ENCODE data around the gene CEPT1. TPM values are rescaled to one million over a fixed set of nuclear protein-coding genes. Genes with fewer than 3 reads are reported as not detected.

Gene CEPT1
- total RNA-seq, 4 donors from 2014 or later = 32.2 to 53.8 (median 51.7) TPM

DNA sequence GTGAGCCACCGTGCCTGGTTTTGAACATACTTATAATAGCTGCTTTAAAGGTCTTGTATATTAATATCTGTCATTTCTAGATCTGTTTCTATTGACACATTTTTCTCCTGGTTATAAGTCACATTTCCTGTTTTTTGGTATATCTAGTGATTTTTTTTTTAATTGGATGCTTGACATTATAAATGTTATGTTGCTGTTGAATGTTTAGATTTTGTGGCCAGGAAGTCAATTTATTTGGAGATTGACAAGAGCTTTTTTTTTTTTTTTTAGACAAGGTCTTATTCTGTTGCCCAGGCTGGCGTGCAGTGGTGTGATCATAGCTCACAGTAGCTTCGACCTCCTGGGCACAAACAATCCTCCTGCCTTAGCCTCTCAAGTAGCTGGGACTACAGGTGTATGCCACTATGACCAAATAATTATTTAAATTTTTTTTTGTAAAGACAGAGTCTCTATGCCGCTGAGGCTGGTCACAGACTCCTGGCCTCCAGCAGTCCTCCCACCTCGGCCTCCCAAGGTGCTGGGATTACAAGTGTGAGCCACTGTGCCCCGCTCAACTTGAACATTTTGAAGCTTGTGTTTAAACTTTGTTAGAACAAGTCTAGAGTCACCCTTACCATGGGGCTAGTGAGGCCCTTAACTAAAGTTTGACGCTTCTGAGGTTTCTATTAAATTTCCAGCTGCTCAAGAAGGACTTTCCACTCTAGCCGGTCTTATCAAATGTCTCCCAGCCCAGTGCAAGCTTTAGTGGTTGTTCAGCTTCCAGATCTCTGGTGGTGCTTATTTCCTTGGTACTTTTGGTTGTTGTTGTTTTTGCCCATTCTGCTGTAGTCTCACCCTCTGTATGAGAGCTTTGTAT, 78.9 kb downstream of the CEPT1 start:
- H3K27me3 ChIP-seq = no peaks in the 10 kb centered on the region
- H3K9me3 ChIP-seq = no peaks in the 10 kb centered on the region
- intact Hi-C loops (cut with DNase I) = no loop called here
- H3K27ac ChIP-seq = peak overlapping the region in 1 of 3 donors; percentile 12
- no peak for DNase-seq
- no peak overlapping the region for H3K4me3 ChIP-seq (replicated peaks in 1 of 3)
- H3K4me1 ChIP-seq = peaks cover 8 to 21% of the 10 kb centered on the region in 2 donors
- TF ChIP-seq CTCF (IDR thresholded peaks at IDR 0.05) (no peak), POLR2A (IDR thresholded peaks at IDR 0.05) (no peak)
- H3K36me3 ChIP-seq = no peaks in the 10 kb centered on the region
- WGBS, 2 donors = 81 to 82% methylated on average over 8 of the region's 8 CpGs

- H3K9me3 ChIP-seq = no peaks in the 10 kb centered on the region
- WGBS, 2 donors = 43 to 49% methylated on average over 5 of the region's 5 CpGs
- intact Hi-C loops (cut with DNase I) = loop anchor here (5.0 kb wide), 2 partner anchors 113 to 183 kb away; no protein-coding TSS in a partner anchor
- H3K4me1 ChIP-seq = peaks cover 8 to 21% of the 10 kb centered on the region in 2 donors
- TF ChIP-seq CTCF (IDR thresholded peaks at IDR 0.05) = no peak
- no peak for TF ChIP-seq POLR2A (IDR thresholded peaks at IDR 0.05)
- H3K27ac ChIP-seq = peak overlapping the region in 1 of 3 donors; percentile 12
- H3K36me3 ChIP-seq = no peaks in the 10 kb centered on the region
- H3K4me3 ChIP-seq (replicated peaks in 1 of 3) = no peak overlapping the region
- no peaks in the 10 kb centered on the region for H3K27me3 ChIP-seq
- no peak for DNase-seq
These were observed 79.7 kb downstream of the CEPT1 start for GRCh38 chr1:111219557-111220286.

GRCh38 chr1:111220302-111220890, 80.4 kb downstream of the CEPT1 start:
- Histone ChIP-seq H3K4me3 (replicated peaks in 1 of 3) (no peak overlapping the region), H3K27me3 (no peaks in the 10 kb centered on the region), H3K9me3 (no peaks in the 10 kb centered on the region), H3K36me3 (no peaks in the 10 kb centered on the region), H3K4me1 (peaks cover 11 to 18% of the 10 kb centered on the region in 2 donors), H3K27ac (no peak overlapping the region)
- WGBS, 2 donors = 85 to 92% methylated on average over 6 of the region's 6 CpGs
- TF ChIP-seq POLR2A (IDR thresholded peaks at IDR 0.05) = no peak
- TF ChIP-seq CTCF (IDR thresholded peaks at IDR 0.05) = no peak
- no peak for DNase-seq
- intact Hi-C loops (cut with DNase I) = loop anchor here (5.0 kb wide), 2 partner anchors 112 to 182 kb away; no protein-coding TSS in a partner anchor

GRCh38 chr1:111221276-111221632, 81.2 kb downstream of the CEPT1 start:
- TF ChIP-seq POLR2A (IDR thresholded peaks at IDR 0.05) (no peak), CTCF (IDR thresholded peaks at IDR 0.05) (no peak)
- WGBS, 2 donors = 54 to 64% methylated on average over 2 of the region's 2 CpGs
- intact Hi-C loops (cut with DNase I) = loop anchor here (5.0 kb wide), 2 partner anchors 111 to 181 kb away; no protein-coding TSS in a partner anchor
- Histone ChIP-seq H3K9me3 (no peaks in the 10 kb centered on the region), H3K4me1 (peaks cover 16 to 22% of the 10 kb centered on the region in 2 donors), H3K27me3 (no peaks in the 10 kb centered on the region), H3K4me3 (replicated peaks in 1 of 3) (no peak overlapping the region), H3K36me3 (no peaks in the 10 kb centered on the region), H3K27ac (no peak overlapping the region)
- no peak for DNase-seq

Measured in thyroid gland (tissue), 4 donors.